NOMO-1 treated with DMSO at 0.1 percent for 48 hours (cell line): ENCODE data around the gene RPUSD3.
A peak's percentile ranks its signal among the peaks of the same experiment; 100 is the strongest.
"Not testable (repeated sequence)": the region's sequence is repeated elsewhere in the genome, so short reads cannot be mapped to it uniquely, and the experiment has no call there.

ENCODE experiments used
- DNase-seq: peaks from one replicate; lab custom pipeline; 2025; ENCODE audit not compliant: unreplicated experiment; lab: John Stamatoyannopoulos, UW

RPUSD3 gene, protein sequence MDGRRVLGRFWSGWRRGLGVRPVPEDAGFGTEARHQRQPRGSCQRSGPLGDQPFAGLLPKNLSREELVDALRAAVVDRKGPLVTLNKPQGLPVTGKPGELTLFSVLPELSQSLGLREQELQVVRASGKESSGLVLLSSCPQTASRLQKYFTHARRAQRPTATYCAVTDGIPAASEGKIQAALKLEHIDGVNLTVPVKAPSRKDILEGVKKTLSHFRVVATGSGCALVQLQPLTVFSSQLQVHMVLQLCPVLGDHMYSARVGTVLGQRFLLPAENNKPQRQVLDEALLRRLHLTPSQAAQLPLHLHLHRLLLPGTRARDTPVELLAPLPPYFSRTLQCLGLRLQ

GRCh38 chr3:9843715-9844438 lies at the start of gene RPUSD3:
RPUSD3 (minus strand) TSS chr3:9844008; CDS start chr3:9843990, 18 bp downstream.
- DNase-seq: peak; percentile 86

GRCh38 chr3:9891072-9891622 lies 47.3 kb upstream of the RPUSD3 start:
- DNase-seq: no peak

GRCh38 chr3:9890249-9891071 lies 46.7 kb upstream of the RPUSD3 start, which contains the start of gene JAGN1:
JAGN1 (plus strand) TSS chr3:9890610; CDS start chr3:9890723, 113 bp downstream.
- peak; percentile 82 for DNase-seq

DNA sequence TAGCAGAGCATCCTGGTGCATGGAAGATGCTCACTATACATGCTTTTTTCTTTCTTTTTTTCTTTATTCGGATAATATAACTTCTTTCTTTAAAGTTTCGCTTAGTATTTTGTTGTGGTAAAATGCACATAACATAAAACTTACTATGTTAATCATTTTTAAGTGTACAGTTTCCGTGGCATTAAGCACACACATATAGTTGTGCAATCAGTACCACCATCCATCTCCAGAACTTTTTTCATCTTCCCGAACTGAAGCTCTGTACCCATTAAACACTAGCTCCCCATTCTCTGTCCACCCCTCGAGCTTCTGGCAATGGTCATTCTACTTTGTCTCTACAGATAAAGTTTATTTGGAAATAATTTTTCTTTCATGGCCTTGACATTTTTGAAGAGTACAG lies 45.6 kb upstream of the RPUSD3 start:
- DNase-seq: no peak

GRCh38 chr3:9888540-9888939 lies 44.7 kb upstream of the RPUSD3 start:
- DNase-seq: no peak

- peak; percentile 39 for DNase-seq
These were observed 43.7 kb upstream of the RPUSD3 start for GRCh38 chr3:9887480-9887879.

GRCh38 chr3:9886328-9886727 lies 42.5 kb upstream of the RPUSD3 start:
- no peak for DNase-seq

GRCh38 chr3:9884555-9885165 lies 40.9 kb upstream of the RPUSD3 start:
- DNase-seq: no peak

DNA sequence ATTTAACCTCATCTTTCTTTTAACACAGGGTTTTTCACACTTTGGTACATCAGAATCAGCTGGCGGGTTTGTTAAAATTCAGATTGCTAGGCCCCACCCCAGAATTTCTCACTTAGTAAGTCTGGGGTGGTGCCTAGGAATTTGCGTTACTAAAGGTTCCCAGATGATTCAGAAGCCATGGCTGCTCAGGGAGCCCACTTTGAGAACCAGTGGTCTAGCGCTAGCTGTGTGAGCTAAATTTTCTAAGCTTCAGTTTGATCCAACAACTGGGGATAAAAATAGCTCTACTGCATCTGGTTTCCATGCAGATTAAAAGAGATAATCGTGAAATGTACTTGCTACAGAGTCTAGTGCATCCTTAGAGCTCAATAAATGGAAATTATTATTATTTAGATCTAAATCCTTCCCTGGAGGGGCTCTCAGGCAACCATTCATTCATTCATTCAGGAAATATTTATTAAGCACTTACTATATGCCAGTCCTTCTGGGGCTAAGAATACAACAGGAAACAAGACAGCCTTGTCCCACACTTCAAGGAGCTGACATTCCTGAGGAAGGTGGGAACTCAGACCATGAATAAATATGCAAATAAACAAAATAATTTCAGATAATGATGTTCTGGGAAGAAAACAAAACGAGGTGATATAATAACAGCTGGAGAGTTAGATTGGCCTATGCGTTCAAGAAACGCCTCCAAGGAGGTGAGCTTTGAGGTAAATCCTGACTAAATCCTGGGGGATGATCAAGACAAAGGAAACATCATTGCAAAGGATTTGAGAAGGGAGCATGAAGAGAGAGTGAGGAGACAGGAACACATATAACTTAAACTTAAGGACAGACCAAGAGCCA lies 40.1 kb upstream of the RPUSD3 start:
- DNase-seq: no peak

- DNase-seq: no peak
These were observed 37.6 kb upstream of the RPUSD3 start for GRCh38 chr3:9881441-9881840.

DNA sequence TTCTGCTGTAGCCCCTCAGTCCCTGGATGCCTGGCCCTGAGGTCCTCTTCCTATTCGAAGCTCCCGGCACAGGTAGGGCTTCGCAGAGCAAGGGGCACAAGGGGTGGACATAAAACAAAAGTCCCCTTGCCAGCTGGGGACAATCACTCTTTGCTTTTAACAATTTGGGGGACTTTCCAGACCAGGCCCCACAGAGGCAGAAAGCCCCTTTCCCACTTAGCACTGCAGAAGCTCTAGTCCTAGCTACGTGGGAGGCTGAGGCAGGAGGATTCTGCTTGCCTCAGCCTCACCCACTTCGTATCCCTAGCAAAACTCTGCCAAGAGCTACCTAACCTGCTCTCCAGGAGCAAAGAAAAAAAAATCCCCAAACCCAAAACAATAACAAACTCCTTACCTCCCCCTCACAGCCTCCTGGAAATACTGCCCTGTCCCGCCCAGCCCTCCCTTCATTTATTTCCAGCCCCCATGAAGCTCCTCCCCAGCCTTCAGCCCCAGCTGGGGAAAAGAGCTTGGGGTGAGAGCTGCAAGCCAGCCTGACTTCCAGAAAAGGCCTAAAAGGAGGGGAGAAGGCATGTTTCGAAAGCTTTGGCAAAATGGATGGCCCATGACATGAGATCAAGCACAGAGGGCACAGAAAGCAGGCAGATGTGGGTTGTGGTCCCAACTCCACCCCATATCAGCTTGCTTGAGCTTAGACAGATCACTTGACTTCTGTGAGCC lies 36.2 kb upstream of the RPUSD3 start, which contains the start of gene CIDEC:
Gene CIDEC, minus strand, starts transcription at position 424 of the 720 bp plus-strand sequence. CDS start 1,767 bp downstream, outside the sequence.
- DNase-seq: no peak

DNA sequence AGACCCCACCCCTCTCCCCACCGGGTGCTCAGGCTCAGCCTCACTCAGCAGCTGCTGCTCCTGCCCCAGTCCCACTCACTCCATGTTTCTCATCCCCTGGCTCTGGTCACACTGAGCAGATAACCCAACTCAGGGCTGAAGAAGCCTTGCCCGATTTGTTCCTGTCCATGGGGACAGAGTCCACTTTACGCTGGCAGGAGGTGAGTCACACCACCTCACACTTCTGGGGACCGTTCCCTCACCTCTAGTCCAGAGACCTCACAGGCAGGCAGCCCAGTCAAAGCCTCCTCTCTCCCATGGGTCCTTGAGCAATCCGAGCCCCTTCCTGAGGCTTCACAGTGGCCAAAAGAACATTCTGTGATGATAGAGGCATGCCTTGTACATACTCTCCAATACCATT lies 34.9 kb upstream of the RPUSD3 start:
- DNase-seq: no peak

- DNase-seq: no peak
These were observed 33.2 kb upstream of the RPUSD3 start for GRCh38 chr3:9876991-9877390.

DNA sequence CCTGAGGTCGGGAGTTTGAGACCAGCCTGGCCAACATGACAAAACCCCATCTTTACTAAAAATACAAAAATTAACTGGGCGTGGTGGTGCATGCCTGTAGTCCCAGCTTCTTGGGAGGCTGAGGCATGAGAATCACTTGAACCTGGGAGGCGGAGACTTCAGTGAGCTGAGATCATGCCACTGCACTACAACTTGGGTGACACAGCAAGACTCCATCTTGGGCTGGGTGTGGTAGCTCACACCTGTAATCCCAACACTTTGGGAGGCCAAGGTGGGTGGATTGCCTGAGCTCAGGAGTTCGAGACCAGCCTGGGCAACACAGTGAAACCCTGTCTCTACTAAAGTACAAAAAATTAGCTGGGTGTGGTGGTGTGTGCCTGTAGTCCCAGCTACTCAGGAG lies 32.4 kb upstream of the RPUSD3 start:
- not testable (repeated sequence) for DNase-seq

GRCh38 chr3:9875448-9875847 lies 31.6 kb upstream of the RPUSD3 start:
- DNase-seq: no peak

GRCh38 chr3:9872067-9872466 lies 28.3 kb upstream of the RPUSD3 start:
- not testable (repeated sequence) for DNase-seq

GRCh38 chr3:9870978-9871377 lies 27.2 kb upstream of the RPUSD3 start:
- no peak for DNase-seq

- no peak for DNase-seq
These were observed 26.1 kb upstream of the RPUSD3 start for GRCh38 chr3:9869955-9870354.

- no peak for DNase-seq
These were observed 23.3 kb upstream of the RPUSD3 start for GRCh38 chr3:9867106-9867505.
